Thoracic aorta (tissue), 2 donors: Measurements from ENCODE around the gene SERPIND1. TPM values are rescaled to one million over a fixed set of nuclear protein-coding genes. Genes with fewer than 3 reads are reported as not detected.

Experiments used
- ATAC-seq: fragments of 150-250 bp; one replicate; pipeline ENCODE4 v1.8.0; 2017; ENCODE audit warnings: low read depth; ENCODE audit not compliant: insufficient number of reproducible peaks, low FRiP score
- DNase-seq: peaks from one replicate; pipeline ENCODE4 v3.0.0-alpha.2; 2020; ENCODE audit warnings: low spot score
- H3K27ac ChIP-seq, 2 donors: fragments of 200-600 bp; sonication (generic); 1 replicate in 1 of 2; 2 replicates in 1 of 2; pipeline ENCODE4 v1.5.1; 2016; ENCODE audit warnings: mild to moderate bottlenecking in 2 of 2, moderate library complexity in 2 of 2
- H3K27me3 ChIP-seq: fragments of 200-600 bp; sonication (generic); replicated peaks from 2 replicates; pipeline ENCODE4 v1.6.0; 2016; ENCODE audit warnings: mild to moderate bottlenecking; ENCODE audit not compliant: insufficient read depth
- H3K36me3 ChIP-seq: fragments of 200-600 bp; sonication (generic); one replicate; pipeline ENCODE4 v1.5.1; 2016
- H3K4me1 ChIP-seq, 2 donors: fragments of 200-600 bp; sonication (generic); 1 replicate in 1 of 2; 2 replicates in 1 of 2; pipeline versions ENCODE4 v1.5.1 to v1.6.0; 2016; ENCODE audit warnings: low read depth in 2 of 2, mild to moderate bottlenecking in 1 of 2; ENCODE audit not compliant: control insufficient read depth in 1 of 2
- H3K4me3 ChIP-seq: fragments of 200-600 bp; sonication (generic); 2 replicates; pipeline ENCODE4 v1.5.1; 2016; ENCODE audit warnings: mild to moderate bottlenecking
- H3K9me3 ChIP-seq: fragments of 200-600 bp; sonication (generic); 2 replicates; pipeline ENCODE4 v1.5.1; 2016
- CTCF ChIP-seq: fragments of 200-600 bp; sonication (generic); IDR thresholded peaks from one replicate; pipeline ENCODE4 v1.5.1; 2019; ENCODE audit warnings: antibody characterized with exemption
- total RNA-seq, 2 donors: library from RNA; depleted of rRNA; stranded (reverse); fragments of >200 nt; gene quantifications; one replicate each; pipeline versions ENCODE4 v1.1.0 to v1.2.3, GENCODE V29; 2016

The SERPIND1 gene
- total RNA-seq, 2 donors from 2014 or later = not detected

- no peak overlapping the region for H3K4me3 ChIP-seq
- TF ChIP-seq CTCF = no peak
- ATAC-seq = no peak
- no peaks in the 10 kb centered on the region for H3K27me3 ChIP-seq
- H3K27ac ChIP-seq = no peak overlapping the region
- no peaks in the 10 kb centered on the region for H3K9me3 ChIP-seq
- no peak for DNase-seq
- H3K4me1 ChIP-seq = no peaks in the 10 kb centered on the region
- H3K36me3 ChIP-seq = peaks cover 55% of the 10 kb centered on the region
Observed at GRCh38 chr22:20809538-20810185, 35.7 kb downstream of the SERPIND1 start.

GRCh38 chr22:20810645-20811044 lies 36.7 kb downstream of the SERPIND1 start:
- Histone ChIP-seq H3K27me3 (no peaks in the 10 kb centered on the region), H3K27ac (no peak overlapping the region), H3K4me1 (no peaks in the 10 kb centered on the region), H3K4me3 (no peak overlapping the region), H3K9me3 (no peaks in the 10 kb centered on the region), H3K36me3 (peaks cover 50% of the 10 kb centered on the region)
- ATAC-seq (no peak), DNase-seq (no peak)
- TF ChIP-seq CTCF = no peak

- TF ChIP-seq CTCF = no peak
- no peaks in the 10 kb centered on the region for H3K27me3 ChIP-seq
- no peaks in the 10 kb centered on the region for H3K9me3 ChIP-seq
- H3K36me3 ChIP-seq = peaks cover 44% of the 10 kb centered on the region
- H3K4me1 ChIP-seq = no peaks in the 10 kb centered on the region
- ATAC-seq = no peak
- no peak overlapping the region for H3K4me3 ChIP-seq
- DNase-seq = no peak
- no peak overlapping the region for H3K27ac ChIP-seq
Observed at GRCh38 chr22:20811171-20811570, 37.3 kb downstream of the SERPIND1 start.

GRCh38 chr22:20811971-20812660 lies 38.2 kb downstream of the SERPIND1 start:
- no peak for TF ChIP-seq CTCF
- H3K9me3 ChIP-seq = no peaks in the 10 kb centered on the region
- no peak overlapping the region for H3K4me3 ChIP-seq
- H3K27ac ChIP-seq = no peak overlapping the region
- DNase-seq (no peak), ATAC-seq (no peak)
- peaks cover 44% of the 10 kb centered on the region for H3K36me3 ChIP-seq
- H3K4me1 ChIP-seq = no peaks in the 10 kb centered on the region
- no peaks in the 10 kb centered on the region for H3K27me3 ChIP-seq

GRCh38 chr22:20813056-20813455 lies 39.1 kb downstream of the SERPIND1 start:
- H3K4me1 ChIP-seq = no peaks in the 10 kb centered on the region
- no peak overlapping the region for H3K4me3 ChIP-seq
- no peaks in the 10 kb centered on the region for H3K27me3 ChIP-seq
- H3K9me3 ChIP-seq = no peaks in the 10 kb centered on the region
- DNase-seq (no peak), ATAC-seq (no peak)
- peaks cover 43% of the 10 kb centered on the region for H3K36me3 ChIP-seq
- TF ChIP-seq CTCF = no peak
- no peak overlapping the region for H3K27ac ChIP-seq
